Measurements from ENCODE around the gene ADCK1.

DNA sequence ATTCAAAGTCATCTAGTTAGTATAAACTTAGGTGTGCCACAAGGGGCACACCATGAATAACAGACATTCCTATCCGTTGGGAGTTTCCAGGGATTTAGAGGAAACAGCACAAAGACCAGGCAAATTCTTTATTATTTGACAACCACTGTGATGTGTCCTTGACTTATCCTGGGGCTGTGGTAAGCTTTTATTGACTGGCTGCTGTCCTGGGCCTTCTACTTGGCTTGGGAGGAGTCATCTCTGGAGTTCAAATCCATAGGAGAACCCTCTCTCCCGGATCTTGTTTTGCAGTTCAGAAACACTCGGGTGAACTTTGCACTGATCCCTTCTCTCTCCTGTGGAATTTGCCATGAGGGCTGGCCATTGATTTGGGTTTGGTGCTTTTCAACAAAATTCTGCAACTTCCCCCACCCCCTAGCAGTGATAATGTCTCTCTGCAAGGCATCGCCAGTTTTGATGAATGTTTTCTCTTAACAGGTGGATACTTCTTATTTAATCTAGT, 136.3 kb downstream of the ADCK1 start:
- TF ChIP-seq, protein P1, sequence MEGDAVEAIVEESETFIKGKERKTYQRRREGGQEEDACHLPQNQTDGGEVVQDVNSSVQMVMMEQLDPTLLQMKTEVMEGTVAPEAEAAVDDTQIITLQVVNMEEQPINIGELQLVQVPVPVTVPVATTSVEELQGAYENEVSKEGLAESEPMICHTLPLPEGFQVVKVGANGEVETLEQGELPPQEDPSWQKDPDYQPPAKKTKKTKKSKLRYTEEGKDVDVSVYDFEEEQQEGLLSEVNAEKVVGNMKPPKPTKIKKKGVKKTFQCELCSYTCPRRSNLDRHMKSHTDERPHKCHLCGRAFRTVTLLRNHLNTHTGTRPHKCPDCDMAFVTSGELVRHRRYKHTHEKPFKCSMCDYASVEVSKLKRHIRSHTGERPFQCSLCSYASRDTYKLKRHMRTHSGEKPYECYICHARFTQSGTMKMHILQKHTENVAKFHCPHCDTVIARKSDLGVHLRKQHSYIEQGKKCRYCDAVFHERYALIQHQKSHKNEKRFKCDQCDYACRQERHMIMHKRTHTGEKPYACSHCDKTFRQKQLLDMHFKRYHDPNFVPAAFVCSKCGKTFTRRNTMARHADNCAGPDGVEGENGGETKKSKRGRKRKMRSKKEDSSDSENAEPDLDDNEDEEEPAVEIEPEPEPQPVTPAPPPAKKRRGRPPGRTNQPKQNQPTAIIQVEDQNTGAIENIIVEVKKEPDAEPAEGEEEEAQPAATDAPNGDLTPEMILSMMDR (IDR thresholded peaks at IDR 0.05 in 4 of 5, conservative IDR thresholded peaks at IDR 0.05 in 1 of 5): no peak
- TF ChIP-seq POLR2A (IDR thresholded peaks at IDR 0.05): no peak
